ENCODE data around the gene COX4I2. TPM values are rescaled to one million over a fixed set of nuclear protein-coding genes. Genes with fewer than 3 reads are reported as not detected.

COX4I2 gene
- total RNA-seq, 1 experiment from 2014 or later: not detected

DNA sequence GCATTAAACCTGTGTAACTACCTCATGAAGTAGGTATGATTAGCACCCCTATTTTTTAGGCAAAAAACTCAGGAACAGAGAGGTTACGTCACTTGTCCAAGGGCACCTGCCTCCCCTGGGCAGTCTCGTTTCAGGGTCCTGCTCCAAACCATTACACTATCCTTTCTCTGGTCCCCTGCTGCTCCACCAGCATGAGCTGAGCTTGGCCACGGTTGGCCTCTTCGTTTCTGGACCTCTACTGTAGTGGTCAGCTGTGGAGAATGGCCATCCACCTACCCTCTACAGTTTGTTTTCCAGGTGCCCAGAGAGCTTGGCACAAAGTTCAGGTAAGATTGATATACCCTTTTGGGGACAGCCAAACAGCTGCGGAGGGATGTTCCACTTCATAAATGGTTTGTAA lies 16.8 kb downstream of the COX4I2 start:
- ChIA-PET POLR2A (interaction anchor here (0.7 kb wide), 1 partner anchor 59 kb away, joined by 8 read pairs; no protein-coding TSS in a partner anchor), CTCF (interaction anchor here (0.7 to 0.9 kb wide), 2 partner anchors 20 to 21 kb away, joined by 7 to 13 read pairs; no protein-coding TSS in a partner anchor)
- in situ Hi-C loops (cut with HindIII; ENCODE audit: low pct_unique_long_range_greater_than_20kb, low sequenced_read_pairs) (loop anchor here (5.0 kb wide), 1 partner anchor 33 kb away; no protein-coding TSS in a partner anchor), intact Hi-C loops (cut with micrococcal nuclease; ENCODE audit: unreplicated experiment) (no loop called here)
- Histone ChIP-seq H3K27me3 (ENCODE audit: control insufficient read depth, insufficient read depth, low read length) (no peaks in the 10 kb centered on the region), H3K4me3 (ENCODE audit: low read depth in 2 of 2, low read length in 2 of 2) (no peak overlapping the region), H3K9me3 (ENCODE audit: control insufficient read depth, insufficient read depth, low read depth, low read length) (no peaks in the 10 kb centered on the region), H3K27ac (ENCODE audit: low read length) (no peak overlapping the region), H3K36me3 (ENCODE audit: control insufficient read depth, insufficient read depth, low read length) (no peaks in the 10 kb centered on the region), H3K4me1 (ENCODE audit: control insufficient read depth, insufficient read depth, low read length) (no peaks in the 10 kb centered on the region)
- no TSS peak for BruUV-seq (replicated peaks)
- ATAC-seq: 0 out of 2 replicates have a peak, but pooled peaks have one; percentile 37
- TF ChIP-seq POLR2AphosphoS5 (IDR thresholded peaks at IDR 0.05; ENCODE audit: low read depth, low read length): no peak
- no peak for TF ChIP-seq SIN3A (IDR thresholded peaks at IDR 0.05; ENCODE audit: borderline replicate concordance, insufficient read depth, low read depth, low read length)
- TF ChIP-seq, protein P1, sequence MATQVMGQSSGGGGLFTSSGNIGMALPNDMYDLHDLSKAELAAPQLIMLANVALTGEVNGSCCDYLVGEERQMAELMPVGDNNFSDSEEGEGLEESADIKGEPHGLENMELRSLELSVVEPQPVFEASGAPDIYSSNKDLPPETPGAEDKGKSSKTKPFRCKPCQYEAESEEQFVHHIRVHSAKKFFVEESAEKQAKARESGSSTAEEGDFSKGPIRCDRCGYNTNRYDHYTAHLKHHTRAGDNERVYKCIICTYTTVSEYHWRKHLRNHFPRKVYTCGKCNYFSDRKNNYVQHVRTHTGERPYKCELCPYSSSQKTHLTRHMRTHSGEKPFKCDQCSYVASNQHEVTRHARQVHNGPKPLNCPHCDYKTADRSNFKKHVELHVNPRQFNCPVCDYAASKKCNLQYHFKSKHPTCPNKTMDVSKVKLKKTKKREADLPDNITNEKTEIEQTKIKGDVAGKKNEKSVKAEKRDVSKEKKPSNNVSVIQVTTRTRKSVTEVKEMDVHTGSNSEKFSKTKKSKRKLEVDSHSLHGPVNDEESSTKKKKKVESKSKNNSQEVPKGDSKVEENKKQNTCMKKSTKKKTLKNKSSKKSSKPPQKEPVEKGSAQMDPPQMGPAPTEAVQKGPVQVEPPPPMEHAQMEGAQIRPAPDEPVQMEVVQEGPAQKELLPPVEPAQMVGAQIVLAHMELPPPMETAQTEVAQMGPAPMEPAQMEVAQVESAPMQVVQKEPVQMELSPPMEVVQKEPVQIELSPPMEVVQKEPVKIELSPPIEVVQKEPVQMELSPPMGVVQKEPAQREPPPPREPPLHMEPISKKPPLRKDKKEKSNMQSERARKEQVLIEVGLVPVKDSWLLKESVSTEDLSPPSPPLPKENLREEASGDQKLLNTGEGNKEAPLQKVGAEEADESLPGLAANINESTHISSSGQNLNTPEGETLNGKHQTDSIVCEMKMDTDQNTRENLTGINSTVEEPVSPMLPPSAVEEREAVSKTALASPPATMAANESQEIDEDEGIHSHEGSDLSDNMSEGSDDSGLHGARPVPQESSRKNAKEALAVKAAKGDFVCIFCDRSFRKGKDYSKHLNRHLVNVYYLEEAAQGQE (IDR thresholded peaks at IDR 0.05; ENCODE audit: insufficient read depth in 1 of 2, low read depth in 2 of 2, low read length in 1 of 2): no peak
- TF ChIP-seq TCF7L2 (IDR thresholded peaks at IDR 0.05; ENCODE audit: low read depth, low read length): no peak
- TF ChIP-seq, protein P2, sequence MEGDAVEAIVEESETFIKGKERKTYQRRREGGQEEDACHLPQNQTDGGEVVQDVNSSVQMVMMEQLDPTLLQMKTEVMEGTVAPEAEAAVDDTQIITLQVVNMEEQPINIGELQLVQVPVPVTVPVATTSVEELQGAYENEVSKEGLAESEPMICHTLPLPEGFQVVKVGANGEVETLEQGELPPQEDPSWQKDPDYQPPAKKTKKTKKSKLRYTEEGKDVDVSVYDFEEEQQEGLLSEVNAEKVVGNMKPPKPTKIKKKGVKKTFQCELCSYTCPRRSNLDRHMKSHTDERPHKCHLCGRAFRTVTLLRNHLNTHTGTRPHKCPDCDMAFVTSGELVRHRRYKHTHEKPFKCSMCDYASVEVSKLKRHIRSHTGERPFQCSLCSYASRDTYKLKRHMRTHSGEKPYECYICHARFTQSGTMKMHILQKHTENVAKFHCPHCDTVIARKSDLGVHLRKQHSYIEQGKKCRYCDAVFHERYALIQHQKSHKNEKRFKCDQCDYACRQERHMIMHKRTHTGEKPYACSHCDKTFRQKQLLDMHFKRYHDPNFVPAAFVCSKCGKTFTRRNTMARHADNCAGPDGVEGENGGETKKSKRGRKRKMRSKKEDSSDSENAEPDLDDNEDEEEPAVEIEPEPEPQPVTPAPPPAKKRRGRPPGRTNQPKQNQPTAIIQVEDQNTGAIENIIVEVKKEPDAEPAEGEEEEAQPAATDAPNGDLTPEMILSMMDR (IDR thresholded peaks at IDR 0.05): no peak
- DNase-seq (ENCODE audit: low read depth, low spot score): no peak

DNA sequence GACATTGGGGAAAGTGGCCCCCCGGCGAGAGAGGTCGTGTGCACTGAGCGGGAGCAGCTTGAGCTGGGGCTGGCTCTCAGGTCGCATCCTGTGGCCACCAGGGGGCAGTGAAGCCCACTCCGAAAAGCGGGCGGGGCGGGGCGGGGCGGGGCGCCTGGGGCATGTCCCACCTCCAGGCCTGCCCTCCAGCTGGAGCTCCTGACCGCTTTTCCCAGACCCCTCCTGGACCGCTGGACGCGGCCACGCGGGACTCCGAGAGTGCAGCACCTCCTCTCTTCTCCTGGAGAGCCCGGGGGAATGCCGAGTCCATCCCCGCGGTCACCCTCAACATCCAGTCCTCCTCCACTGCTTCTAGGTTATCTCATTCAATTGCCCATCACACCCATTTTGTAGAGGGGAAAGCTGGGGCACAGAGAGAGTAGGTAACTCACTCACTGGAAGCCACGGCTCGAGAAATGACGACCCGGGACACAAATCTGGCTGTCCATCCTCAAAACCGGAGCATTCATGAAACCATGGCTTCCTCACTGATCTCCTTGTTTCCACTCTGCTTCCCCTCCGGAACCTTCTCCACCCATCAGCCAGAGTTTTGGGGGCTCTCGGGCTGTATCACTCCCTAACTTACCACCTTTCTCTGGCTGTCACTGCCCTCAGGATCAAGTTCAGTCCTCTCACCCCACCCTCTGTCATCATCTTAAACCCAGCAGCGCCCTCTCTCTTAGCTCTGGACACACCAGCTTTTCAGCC lies 24.1 kb downstream of the COX4I2 start:
- intact Hi-C loops (cut with micrococcal nuclease; ENCODE audit: unreplicated experiment) (loop anchor here (1.0 kb wide), 1 partner anchor 63 kb away; no protein-coding TSS in a partner anchor), in situ Hi-C loops (cut with HindIII; ENCODE audit: low pct_unique_long_range_greater_than_20kb, low sequenced_read_pairs) (no loop called here)
- Histone ChIP-seq H3K36me3 (ENCODE audit: control insufficient read depth, insufficient read depth, low read length) (no peaks in the 10 kb centered on the region), H3K4me3 (ENCODE audit: low read depth in 2 of 2, low read length in 2 of 2) (peak overlapping the region; percentile 27 to 64), H3K27ac (ENCODE audit: low read length) (peak overlapping the region; percentile 78), H3K9me3 (ENCODE audit: control insufficient read depth, insufficient read depth, low read depth, low read length) (no peaks in the 10 kb centered on the region), H3K4me1 (ENCODE audit: control insufficient read depth, insufficient read depth, low read length) (peaks cover 40% of the 10 kb centered on the region), H3K27me3 (ENCODE audit: control insufficient read depth, insufficient read depth, low read length) (no peaks in the 10 kb centered on the region)
- peak; percentile 81 for ATAC-seq
- peak; percentile 74 for DNase-seq (ENCODE audit: low read depth, low spot score)
- BruUV-seq (replicated peaks): no TSS peak
- POLR2A ChIA-PET: interaction anchor here (0.8 to 2.2 kb wide), 3 partner anchors 17 to 62 kb away, joined by 3 to 21 read pairs (median 14); partner anchors contain the start of gene BCL2L1
- TF ChIP-seq, protein P2 (IDR thresholded peaks at IDR 0.05): peak; percentile 98
- TF ChIP-seq POLR2AphosphoS5 (IDR thresholded peaks at IDR 0.05; ENCODE audit: low read depth, low read length) (peak; percentile 91), TCF7L2 (IDR thresholded peaks at IDR 0.05; ENCODE audit: low read depth, low read length) (no peak), SIN3A (IDR thresholded peaks at IDR 0.05; ENCODE audit: borderline replicate concordance, insufficient read depth, low read depth, low read length) (peak; percentile 57; the same call in 1 of the 2 replicates)
- TF ChIP-seq, protein P1 (IDR thresholded peaks at IDR 0.05; ENCODE audit: insufficient read depth in 1 of 2, low read depth in 2 of 2, low read length in 1 of 2): no peak
- CTCF ChIA-PET: interaction anchor here (0.5 to 7.8 kb wide), 32 partner anchors 8 to 153 kb away, joined by 3 to 195 read pairs (median 5); partner anchors contain the start of genes BCL2L1 and HM13

All from Panc1 (cell line).